Measurements from ENCODE around the gene SLC5A6. TPM values are rescaled to one million over a fixed set of nuclear protein-coding genes. Genes with fewer than 3 reads are reported as not detected.
A peak's percentile ranks its signal among the peaks of the same experiment; 100 is the strongest.

Gene SLC5A6
- total and polyA plus RNA-seq, 7 experiments from 2014 or later, result 13.2 to 203 (median 32.7) TPM

DNA sequence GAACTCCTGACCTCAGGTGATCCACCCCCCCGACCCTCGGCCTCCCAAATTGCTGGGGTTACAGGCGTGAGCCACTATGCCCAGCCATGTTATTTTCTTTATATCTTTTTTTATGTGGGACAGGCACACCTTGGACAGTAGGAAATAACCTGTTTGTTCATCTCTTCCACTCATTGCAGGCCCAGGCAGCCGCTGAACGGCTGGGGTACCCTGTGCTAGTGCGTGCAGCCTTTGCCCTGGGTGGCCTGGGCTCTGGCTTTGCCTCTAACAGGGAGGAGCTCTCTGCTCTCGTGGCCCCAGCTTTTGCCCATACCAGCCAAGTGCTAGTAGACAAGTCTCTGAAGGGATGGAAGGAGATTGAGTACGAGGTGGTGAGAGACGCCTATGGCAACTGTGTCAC, 13.5 kb upstream of the SLC5A6 start:
- Mint-ChIP-seq H3K4me1 (peaks cover 0 to 6% (median 0%) of the 10 kb centered on the region in 7 donors), H3K36me3 (peaks cover 7 to 62% (median 27%) of the 10 kb centered on the region in 5 donors), H3K27me3 (no peaks in the 10 kb centered on the region), H3K9me3 (no peaks in the 10 kb centered on the region), H3K27ac (peak overlapping the region in 1 of 9 donors; percentile 30), H3K4me3 (no peak overlapping the region)
- DNase-seq (no peak), ATAC-seq (no peak)
- H3K4me1 ChIP-seq (ENCODE audit: control insufficient read depth in 2 of 2, insufficient read depth in 2 of 2, low read length in 2 of 2), result no peaks in the 10 kb centered on the region
- H3K36me3 ChIP-seq (ENCODE audit: control insufficient read depth in 2 of 3, insufficient read depth in 3 of 3, low read length in 3 of 3), result peaks cover 18 to 88% (median 20%) of the 10 kb centered on the region in 3 experiments
- ChIA-PET POLR2A (interaction anchor here (2.0 kb wide), 1 partner anchor 12 kb away, joined by 6 read pairs; no protein-coding TSS in a partner anchor), CTCF (no interaction called here)
- no peak overlapping the region for H3K4me3 ChIP-seq (ENCODE audit: low read length)
- no peaks in the 10 kb centered on the region for H3K27me3 ChIP-seq (ENCODE audit: control insufficient read depth in 2 of 2, insufficient read depth in 2 of 2, low read length in 2 of 2)
- H3K9me3 ChIP-seq (ENCODE audit: control insufficient read depth in 2 of 3, low read length in 3 of 3), result no peaks in the 10 kb centered on the region
- no peak overlapping the region for H3K27ac ChIP-seq (ENCODE audit: low read depth, low read length)
- intact Hi-C loops (cut with micrococcal nuclease), result no loop called here

DNA sequence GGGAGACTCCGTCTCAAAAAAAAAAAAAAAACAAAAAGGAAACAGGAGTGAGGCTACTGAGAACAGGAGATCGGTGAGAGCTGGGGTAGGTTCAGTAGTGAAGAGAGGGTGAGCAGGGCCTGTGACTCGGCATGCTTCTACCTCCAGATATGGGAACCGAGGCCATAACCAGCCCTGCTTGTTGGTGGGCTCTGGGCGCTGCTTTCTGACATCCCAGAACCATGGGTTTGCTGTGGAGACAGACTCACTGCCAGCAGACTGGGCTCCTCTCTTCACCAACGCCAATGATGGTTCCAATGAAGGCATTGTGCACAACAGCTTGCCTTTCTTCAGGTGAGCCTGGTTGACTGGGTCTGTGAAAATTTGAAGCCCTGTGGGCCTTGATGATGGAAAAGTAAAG, 11.3 kb upstream of the SLC5A6 start:
- no peak for DNase-seq
- Histone ChIP-seq H3K9me3 (ENCODE audit: control insufficient read depth in 2 of 3, low read length in 3 of 3) (no peaks in the 10 kb centered on the region), H3K4me3 (ENCODE audit: low read length) (no peak overlapping the region), H3K27ac (ENCODE audit: low read depth, low read length) (no peak overlapping the region), H3K36me3 (ENCODE audit: control insufficient read depth in 2 of 3, insufficient read depth in 3 of 3, low read length in 3 of 3) (peaks cover 18 to 71% (median 20%) of the 10 kb centered on the region in 3 experiments), H3K4me1 (ENCODE audit: control insufficient read depth in 2 of 2, insufficient read depth in 2 of 2, low read length in 2 of 2) (peaks cover 1 to 2% of the 10 kb centered on the region in 2 donors), H3K27me3 (ENCODE audit: control insufficient read depth in 2 of 2, insufficient read depth in 2 of 2, low read length in 2 of 2) (no peaks in the 10 kb centered on the region)
- H3K4me1 Mint-ChIP-seq, result peaks cover 4 to 11% (median 9%) of the 10 kb centered on the region in 7 donors
- ATAC-seq, result no peak
- H3K36me3 Mint-ChIP-seq, result peaks cover 7 to 67% (median 31%) of the 10 kb centered on the region in 5 donors
- POLR2A ChIA-PET, result interaction anchor here (0.9 kb wide), 1 partner anchor 10 kb away, joined by 5 read pairs; no protein-coding TSS in a partner anchor
- no peaks in the 10 kb centered on the region for H3K9me3 Mint-ChIP-seq
- no peak overlapping the region for H3K27ac Mint-ChIP-seq
- H3K27me3 Mint-ChIP-seq, result no peaks in the 10 kb centered on the region
- H3K4me3 Mint-ChIP-seq, result no peak overlapping the region
- intact Hi-C loops (cut with micrococcal nuclease), result no loop called here
- CTCF ChIA-PET, result no interaction called here

DNA sequence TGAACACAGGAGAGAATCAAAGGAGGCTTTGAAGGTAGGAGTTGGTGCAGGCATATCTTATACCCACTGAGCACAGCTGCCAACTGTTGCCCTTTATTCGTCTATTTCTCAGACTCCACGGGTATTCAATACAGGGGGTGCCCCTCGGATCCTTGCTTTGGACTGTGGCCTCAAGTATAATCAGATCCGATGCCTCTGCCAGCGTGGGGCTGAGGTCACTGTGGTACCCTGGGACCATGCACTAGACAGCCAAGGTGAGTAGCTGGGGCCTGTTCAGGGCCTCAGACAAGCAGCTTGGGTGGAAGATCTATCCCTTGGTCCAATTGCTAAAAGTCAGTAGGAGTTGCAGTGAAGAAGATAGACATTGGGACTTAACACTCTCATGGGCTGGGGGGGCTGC, 10.3 kb upstream of the SLC5A6 start:
- intact Hi-C loops (cut with micrococcal nuclease), result no loop called here
- no peaks in the 10 kb centered on the region for H3K27me3 ChIP-seq (ENCODE audit: control insufficient read depth in 2 of 2, insufficient read depth in 2 of 2, low read length in 2 of 2)
- H3K4me1 Mint-ChIP-seq, result peaks cover 13 to 21% (median 17%) of the 10 kb centered on the region in 7 donors
- peaks cover 7 to 58% (median 34%) of the 10 kb centered on the region in 5 donors for H3K36me3 Mint-ChIP-seq
- no peaks in the 10 kb centered on the region for H3K9me3 ChIP-seq (ENCODE audit: control insufficient read depth in 2 of 3, low read length in 3 of 3)
- CTCF ChIA-PET, result no interaction called here
- no peak overlapping the region for H3K4me3 Mint-ChIP-seq
- POLR2A ChIA-PET, result interaction anchor here (0.8 kb wide), 1 partner anchor 11 kb away, joined by 3 read pairs; no protein-coding TSS in a partner anchor
- no peak overlapping the region for H3K27ac Mint-ChIP-seq
- H3K4me3 ChIP-seq (ENCODE audit: low read length), result no peak overlapping the region
- H3K27me3 Mint-ChIP-seq, result no peaks in the 10 kb centered on the region
- peaks cover 18 to 61% (median 20%) of the 10 kb centered on the region in 3 experiments for H3K36me3 ChIP-seq (ENCODE audit: control insufficient read depth in 2 of 3, insufficient read depth in 3 of 3, low read length in 3 of 3)
- peaks cover 0 to 1% (median 0%) of the 10 kb centered on the region in 11 donors for H3K9me3 Mint-ChIP-seq
- ATAC-seq, result no peak
- H3K4me1 ChIP-seq (ENCODE audit: control insufficient read depth in 2 of 2, insufficient read depth in 2 of 2, low read length in 2 of 2), result peaks cover 7 to 10% of the 10 kb centered on the region in 2 donors
- no peak for DNase-seq
- no peak overlapping the region for H3K27ac ChIP-seq (ENCODE audit: low read depth, low read length)

DNA sequence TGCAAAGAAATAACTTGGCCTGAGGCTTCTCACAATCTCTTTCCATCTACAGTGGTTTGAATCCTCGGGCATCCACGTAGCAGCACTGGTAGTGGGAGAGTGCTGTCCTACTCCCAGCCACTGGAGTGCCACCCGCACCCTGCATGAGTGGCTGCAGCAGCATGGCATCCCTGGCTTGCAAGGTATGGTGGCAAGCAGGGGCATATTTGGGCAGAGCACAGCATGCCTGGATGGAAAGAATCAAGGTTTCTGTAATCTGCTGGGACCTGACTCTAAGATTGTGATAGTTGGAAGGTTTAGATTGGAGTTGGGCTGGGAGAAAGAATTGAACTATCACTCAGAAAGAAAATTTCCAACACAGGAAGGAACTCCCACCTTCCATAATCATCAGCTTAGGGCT, 9.1 kb upstream of the SLC5A6 start:
- H3K27ac Mint-ChIP-seq, result peak overlapping the region in 1 of 9 donors; percentile 31

DNA sequence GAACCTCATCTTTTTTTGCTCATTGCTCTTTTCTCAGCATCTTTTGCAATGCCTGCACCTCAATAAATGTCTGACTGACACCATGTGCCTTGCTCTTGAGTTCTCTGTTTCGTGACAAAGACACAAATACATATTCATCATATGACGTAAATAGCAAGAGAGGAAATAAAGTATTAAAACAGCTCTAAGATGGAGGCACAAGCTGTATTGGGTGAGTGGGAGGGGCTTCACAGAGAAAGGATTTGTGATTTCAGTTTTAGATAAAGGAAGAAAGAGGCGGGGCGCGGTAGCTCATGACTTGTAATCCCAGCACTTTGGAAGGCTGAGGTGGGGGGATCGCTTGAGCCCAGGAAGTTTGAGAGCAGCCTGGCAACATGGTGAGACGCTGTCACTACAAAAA, 8.0 kb upstream of the SLC5A6 start:
- H3K4me3 ChIP-seq (ENCODE audit: low read length), result no peak overlapping the region
- no peaks in the 10 kb centered on the region for H3K9me3 ChIP-seq (ENCODE audit: control insufficient read depth in 2 of 3, low read length in 3 of 3)
- H3K36me3 ChIP-seq (ENCODE audit: control insufficient read depth in 2 of 3, insufficient read depth in 3 of 3, low read length in 3 of 3), result peaks cover 13 to 41% (median 20%) of the 10 kb centered on the region in 3 experiments
- H3K36me3 Mint-ChIP-seq, result peaks cover 7 to 48% (median 26%) of the 10 kb centered on the region in 5 donors
- ChIA-PET POLR2A (interaction anchor here (1.0 kb wide), 2 partner anchors 11 to 149 kb away, joined by 3 read pairs; partner anchors contain the start of gene OST4), CTCF (no interaction called here)
- no peak overlapping the region for H3K4me3 Mint-ChIP-seq
- H3K4me1 Mint-ChIP-seq, result peaks cover 20 to 35% (median 31%) of the 10 kb centered on the region in 7 donors
- no peaks in the 10 kb centered on the region for H3K27me3 Mint-ChIP-seq
- peaks cover 10 to 15% of the 10 kb centered on the region in 2 donors for H3K4me1 ChIP-seq (ENCODE audit: control insufficient read depth in 2 of 2, insufficient read depth in 2 of 2, low read length in 2 of 2)
- no peak for ATAC-seq
- no peak for DNase-seq
- H3K27me3 ChIP-seq (ENCODE audit: control insufficient read depth in 2 of 2, insufficient read depth in 2 of 2, low read length in 2 of 2), result no peaks in the 10 kb centered on the region
- H3K27ac Mint-ChIP-seq, result no peak overlapping the region
- no peak overlapping the region for H3K27ac ChIP-seq (ENCODE audit: low read depth, low read length)
- H3K9me3 Mint-ChIP-seq, result peaks cover 0 to 1% (median 0%) of the 10 kb centered on the region in 11 donors
- intact Hi-C loops (cut with micrococcal nuclease), result no loop called here

More for the DNA sequence above, 9.1 kb upstream of the SLC5A6 start:
- Histone ChIP-seq H3K4me1 (ENCODE audit: control insufficient read depth in 2 of 2, insufficient read depth in 2 of 2, low read length in 2 of 2) (peaks cover 10 to 15% of the 10 kb centered on the region in 2 donors), H3K27ac (ENCODE audit: low read depth, low read length) (no peak overlapping the region), H3K9me3 (ENCODE audit: control insufficient read depth in 2 of 3, low read length in 3 of 3) (no peaks in the 10 kb centered on the region), H3K27me3 (ENCODE audit: control insufficient read depth in 2 of 2, insufficient read depth in 2 of 2, low read length in 2 of 2) (no peaks in the 10 kb centered on the region), H3K36me3 (ENCODE audit: control insufficient read depth in 2 of 3, insufficient read depth in 3 of 3, low read length in 3 of 3) (peaks cover 14 to 48% (median 20%) of the 10 kb centered on the region in 3 experiments), H3K4me3 (ENCODE audit: low read length) (no peak overlapping the region)
- DNase-seq (no peak), ATAC-seq (no peak)
- H3K4me3 Mint-ChIP-seq, result no peak overlapping the region
- no peaks in the 10 kb centered on the region for H3K27me3 Mint-ChIP-seq
- intact Hi-C loops (cut with micrococcal nuclease), result no loop called here
- POLR2A ChIA-PET, result no interaction called here
- H3K9me3 Mint-ChIP-seq, result peaks cover 0 to 1% (median 0%) of the 10 kb centered on the region in 11 donors
- H3K4me1 Mint-ChIP-seq, result peaks cover 20 to 31% (median 29%) of the 10 kb centered on the region in 7 donors
- peaks cover 7 to 50% (median 27%) of the 10 kb centered on the region in 5 donors for H3K36me3 Mint-ChIP-seq
- CTCF ChIA-PET, result no interaction called here

DNA sequence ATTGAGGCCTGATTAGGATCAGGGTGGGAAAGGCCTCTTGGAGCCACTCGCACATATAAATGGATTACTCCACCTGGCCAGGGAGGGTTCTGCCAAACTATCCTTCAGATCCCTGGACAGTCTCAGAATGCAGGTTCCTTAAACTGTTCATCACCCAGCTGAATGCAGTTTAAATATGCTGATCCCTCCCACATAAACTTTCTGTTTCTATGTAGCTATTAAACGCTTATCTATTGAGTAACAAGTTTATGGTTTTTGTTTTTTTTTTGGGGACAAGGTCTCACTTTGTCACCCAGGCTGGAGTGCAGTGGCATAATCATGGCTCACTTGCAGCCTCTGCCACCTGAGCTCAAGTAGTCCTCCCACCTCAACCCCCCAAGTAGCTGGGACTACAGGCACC, 7.0 kb upstream of the SLC5A6 start:
- Histone ChIP-seq H3K9me3 (ENCODE audit: control insufficient read depth in 2 of 3, low read length in 3 of 3) (no peaks in the 10 kb centered on the region), H3K27me3 (ENCODE audit: control insufficient read depth in 2 of 2, insufficient read depth in 2 of 2, low read length in 2 of 2) (no peaks in the 10 kb centered on the region), H3K36me3 (ENCODE audit: control insufficient read depth in 2 of 3, insufficient read depth in 3 of 3, low read length in 3 of 3) (peaks cover 5 to 31% (median 13%) of the 10 kb centered on the region in 3 experiments), H3K4me1 (ENCODE audit: control insufficient read depth in 2 of 2, insufficient read depth in 2 of 2, low read length in 2 of 2) (peaks cover 10 to 15% of the 10 kb centered on the region in 2 donors), H3K27ac (ENCODE audit: low read depth, low read length) (no peak overlapping the region), H3K4me3 (ENCODE audit: low read length) (no peak overlapping the region)
- ATAC-seq, result no peak
- intact Hi-C loops (cut with micrococcal nuclease), result loop anchor here (5.0 to 10.0 kb wide), 6 partner anchors 153 to 872 kb away; partner anchors contain the start of genes ADGRF3 (in 1 of the 2), BABAM2 (in 1 of the 2), CENPA (in 1 of the 2) and EIF2B4 (in 1 of the 2)
- H3K36me3 Mint-ChIP-seq, result peaks cover 0 to 38% (median 22%) of the 10 kb centered on the region in 5 donors
- H3K27ac Mint-ChIP-seq, result peak overlapping the region in 2 of 9 donors; percentile 43 to 88
- peak overlapping the region in 3 of 10 donors; percentile 90 to 95 (median 94) for H3K4me3 Mint-ChIP-seq
- H3K27me3 Mint-ChIP-seq, result no peaks in the 10 kb centered on the region
- H3K9me3 Mint-ChIP-seq, result peaks cover 0 to 1% (median 0%) of the 10 kb centered on the region in 11 donors
- ChIA-PET POLR2A (interaction anchor here (1.0 kb wide), 1 partner anchor 148 kb away, joined by 3 read pairs; the partner anchor contains the start of gene OST4), CTCF (no interaction called here)
- peaks cover 20 to 37% (median 31%) of the 10 kb centered on the region in 7 donors for H3K4me1 Mint-ChIP-seq
- DNase-seq, result no peak

All from naive thymus-derived CD4-positive, alpha-beta T cell (primary cell).